Raji (cell line): ENCODE measurements around the gene FCER2.

Source experiments
- POLR2A ChIP-seq: IDR thresholded peaks from 2 replicates; pipeline ENCODE4 v1.6.1; 2011; ENCODE audit warnings: low read depth, low read length, control low read depth; ENCODE audit not compliant: insufficient read depth

Gene FCER2, protein sequence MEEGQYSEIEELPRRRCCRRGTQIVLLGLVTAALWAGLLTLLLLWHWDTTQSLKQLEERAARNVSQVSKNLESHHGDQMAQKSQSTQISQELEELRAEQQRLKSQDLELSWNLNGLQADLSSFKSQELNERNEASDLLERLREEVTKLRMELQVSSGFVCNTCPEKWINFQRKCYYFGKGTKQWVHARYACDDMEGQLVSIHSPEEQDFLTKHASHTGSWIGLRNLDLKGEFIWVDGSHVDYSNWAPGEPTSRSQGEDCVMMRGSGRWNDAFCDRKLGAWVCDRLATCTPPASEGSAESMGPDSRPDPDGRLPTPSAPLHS

GRCh38 chr19:7701654-7702457 lies at the start of gene FCER2:
Gene FCER2, minus strand, starts transcription at chr19:7702131. Its CDS starts 2,371 bp downstream, at chr19:7699760.
- no peak for TF ChIP-seq POLR2A

DNA sequence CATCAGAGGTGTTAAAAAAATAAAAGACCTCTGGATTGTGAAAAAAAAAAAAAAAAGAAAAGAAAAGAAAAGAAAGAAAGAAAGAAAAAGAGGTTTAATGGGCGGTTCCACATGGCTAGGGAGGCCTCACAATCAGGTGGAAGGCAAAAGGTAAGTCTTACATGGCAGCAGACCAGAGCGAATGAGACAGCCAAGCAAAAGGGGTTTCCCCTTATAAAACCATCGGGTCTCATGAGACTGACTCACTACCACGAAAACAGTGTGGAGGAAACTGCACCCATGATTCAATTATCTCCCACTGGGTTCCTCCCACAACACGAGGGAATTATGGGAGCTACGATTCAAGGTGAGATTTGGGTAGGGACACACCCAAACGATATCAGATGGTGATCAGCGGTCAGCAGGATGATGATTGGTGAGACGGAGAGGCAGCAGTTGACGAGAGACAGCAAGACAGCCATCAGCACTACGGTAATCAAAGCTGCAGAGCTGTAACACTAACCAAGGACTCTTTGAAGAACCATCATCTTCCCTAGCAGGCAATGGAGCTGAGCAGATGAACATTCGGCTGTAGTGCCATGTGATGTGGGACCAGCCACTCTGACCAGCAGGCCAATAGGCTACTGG lies 49.3 kb upstream of the FCER2 start:
- TF ChIP-seq POLR2A: no peak

DNA sequence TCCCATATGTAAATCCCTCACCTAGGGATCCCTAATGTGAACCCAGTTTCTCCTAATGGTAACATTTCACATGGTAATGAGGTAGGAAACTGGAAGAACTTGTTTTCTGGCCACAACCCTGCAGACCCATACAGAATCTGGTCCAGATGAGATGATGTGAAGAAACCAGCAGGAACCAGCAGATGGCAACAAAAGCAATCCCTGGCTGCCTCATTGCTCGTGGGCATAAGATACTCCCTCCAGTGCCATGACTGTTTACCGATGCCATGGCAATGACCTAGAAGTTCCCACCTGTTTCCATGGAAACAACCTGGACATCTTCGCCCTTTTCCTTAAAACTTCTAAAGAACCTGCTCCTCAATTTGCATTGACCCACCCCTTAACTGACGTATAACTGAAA lies 46.8 kb upstream of the FCER2 start:
- TF ChIP-seq POLR2A: no peak

DNA sequence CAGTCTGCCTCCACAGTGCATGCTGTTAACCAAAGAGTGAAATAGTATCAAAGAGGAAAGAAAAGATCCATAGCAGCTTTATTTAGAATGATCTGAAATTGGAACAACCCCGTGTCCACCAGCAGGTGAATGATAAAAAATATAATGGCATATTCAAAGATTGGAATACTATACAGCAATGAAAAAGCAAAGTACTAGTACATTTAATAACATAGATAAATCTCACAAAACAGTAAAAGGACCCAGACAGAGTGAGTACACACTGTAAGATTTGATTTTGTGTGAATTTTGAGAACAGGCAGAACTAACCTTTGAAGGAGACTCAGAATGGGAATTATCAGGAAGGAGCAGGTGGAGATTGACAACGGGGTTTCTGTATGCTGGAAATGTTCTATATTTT lies 46.2 kb upstream of the FCER2 start:
- no peak for TF ChIP-seq POLR2A

- TF ChIP-seq POLR2A: no peak
Measured at GRCh38 chr19:7746903-7747884, 45.3 kb upstream of the FCER2 start, which contains the start of gene CD209. Gene CD209, minus strand, starts transcription at chr19:7747534. Its CDS starts 23 bp downstream, at chr19:7747511.

- no peak for TF ChIP-seq POLR2A
Measured at GRCh38 chr19:7744871-7745650, 43.1 kb upstream of the FCER2 start.

DNA sequence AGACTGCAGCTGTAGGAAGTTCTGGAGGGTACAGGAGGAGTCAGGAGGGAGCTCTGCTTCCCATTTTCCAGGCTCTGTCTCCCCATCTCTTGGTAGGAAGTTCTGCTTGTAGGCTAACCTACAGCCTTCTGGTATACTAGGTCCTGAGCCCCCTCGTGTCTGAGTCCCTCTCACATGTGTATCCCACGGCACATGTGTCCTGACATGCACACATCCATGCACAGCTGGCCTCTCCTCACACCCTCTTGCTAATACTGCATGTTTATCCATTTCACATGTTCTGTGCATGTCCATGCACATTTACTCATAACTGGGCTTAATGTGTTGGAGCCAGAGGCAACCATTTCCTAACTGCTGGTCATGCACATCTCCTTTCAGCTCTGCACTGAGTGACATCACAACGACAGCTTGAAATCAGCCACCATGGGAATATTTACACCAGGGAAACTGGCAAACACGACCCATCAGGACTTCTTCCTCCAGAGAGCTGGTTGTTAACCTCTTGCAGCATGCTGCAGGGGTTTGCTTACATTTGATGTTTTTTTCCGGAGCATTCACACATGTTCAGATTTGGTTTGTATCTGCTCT lies 42.4 kb upstream of the FCER2 start:
- no peak for TF ChIP-seq POLR2A

DNA sequence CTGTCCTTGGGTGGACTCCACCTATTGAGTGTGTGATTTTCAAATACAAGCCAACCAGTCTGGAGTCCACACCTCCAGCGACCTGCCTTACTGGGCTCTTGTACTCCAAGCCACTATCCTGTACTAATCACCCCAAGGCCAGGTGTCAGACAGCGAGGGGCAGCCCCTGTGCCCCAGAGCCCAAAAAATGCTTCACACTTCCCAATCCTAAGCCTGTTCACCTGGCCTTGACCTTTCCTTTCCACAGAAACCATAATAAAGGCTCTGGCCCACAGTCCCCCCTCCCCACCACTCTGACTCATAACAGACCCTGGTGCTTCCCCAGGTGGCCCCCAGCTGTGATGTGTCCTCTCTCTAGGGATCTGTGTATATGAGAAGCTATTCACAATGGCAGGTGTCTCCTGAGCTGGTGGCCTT lies 41.5 kb upstream of the FCER2 start:
- no peak for TF ChIP-seq POLR2A

DNA sequence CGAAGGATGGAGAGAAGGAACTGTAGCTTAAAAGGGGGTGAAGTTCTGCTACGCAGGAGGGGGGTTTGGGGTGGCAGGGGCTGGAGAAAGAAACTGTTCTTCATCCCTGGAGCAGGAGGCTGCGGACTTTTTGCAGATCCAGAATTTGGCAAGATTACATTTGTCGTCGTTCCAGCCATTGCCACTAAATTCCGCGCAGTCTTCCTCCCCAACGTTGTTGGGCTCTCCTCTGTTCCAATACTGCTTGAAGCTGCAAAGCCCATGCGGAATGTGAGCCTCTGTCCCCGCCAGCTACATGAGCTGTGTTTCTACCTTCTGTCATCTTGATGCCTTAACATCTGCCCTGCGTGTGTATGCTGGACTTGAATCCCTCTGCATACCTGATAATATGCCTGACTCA lies 41.1 kb upstream of the FCER2 start:
- no peak for TF ChIP-seq POLR2A

GRCh38 chr19:7742575-7742974 lies 40.6 kb upstream of the FCER2 start:
- TF ChIP-seq POLR2A: no peak

DNA sequence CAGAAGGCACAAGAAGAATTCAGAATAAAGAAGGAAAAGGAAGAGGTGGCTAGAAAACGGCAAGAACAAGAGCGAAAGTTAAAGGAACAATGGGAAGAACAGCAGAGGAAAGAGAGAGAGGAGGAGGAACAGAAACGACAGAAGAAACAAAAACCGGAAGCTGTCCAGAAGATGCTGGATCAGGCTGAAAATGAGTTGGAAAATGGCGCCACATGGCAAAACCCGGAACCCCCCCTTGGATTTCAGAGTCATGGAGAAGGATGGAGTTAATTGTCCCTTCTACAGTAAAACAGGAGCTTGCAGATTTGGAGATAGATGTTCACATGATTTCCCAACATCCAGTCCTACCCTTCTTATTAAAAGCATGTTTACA lies 38.7 kb upstream of the FCER2 start:
- no peak for TF ChIP-seq POLR2A

- TF ChIP-seq POLR2A: no peak
Measured at GRCh38 chr19:7739801-7740681, 38.1 kb upstream of the FCER2 start.
